BE2C (cell line): ENCODE data around the gene ERVMER34-1.

Experiments
- DNase-seq: peaks from one replicate; pipeline ENCODE4 v3.0.0-alpha.2; 2020
- H3K27me3 ChIP-seq: fragments of 250-450 bp; sonication (Bioruptor Pico); 2 replicates; pipeline ENCODE4 v1.5.1; 2020; ENCODE audit warnings: mild to moderate bottlenecking
- H3K36me3 ChIP-seq: fragments of 250-450 bp; sonication (Bioruptor Pico); 2 replicates; pipeline ENCODE4 v1.5.1; 2020; ENCODE audit warnings: mild to moderate bottlenecking
- H3K4me1 ChIP-seq: fragments of 250-450 bp; sonication (Bioruptor Pico); 2 replicates; pipeline ENCODE4 v1.5.1; 2020
- H3K4me3 ChIP-seq: 2 replicates; pipeline ENCODE4 v1.5.1; 2011; ENCODE audit warnings: low read depth, low read length
- H3K9me3 ChIP-seq: fragments of 250-450 bp; sonication (Bioruptor Pico); 2 replicates; pipeline ENCODE4 v1.5.1; 2020
- TF ChIP-seq, protein P1 (sequence below): IDR thresholded peaks from 2 replicates; pipeline ENCODE4 v1.5.1; 2012; ENCODE audit warnings: mild to moderate bottlenecking, low read depth, low read length

ERVMER34-1 gene

DNA sequence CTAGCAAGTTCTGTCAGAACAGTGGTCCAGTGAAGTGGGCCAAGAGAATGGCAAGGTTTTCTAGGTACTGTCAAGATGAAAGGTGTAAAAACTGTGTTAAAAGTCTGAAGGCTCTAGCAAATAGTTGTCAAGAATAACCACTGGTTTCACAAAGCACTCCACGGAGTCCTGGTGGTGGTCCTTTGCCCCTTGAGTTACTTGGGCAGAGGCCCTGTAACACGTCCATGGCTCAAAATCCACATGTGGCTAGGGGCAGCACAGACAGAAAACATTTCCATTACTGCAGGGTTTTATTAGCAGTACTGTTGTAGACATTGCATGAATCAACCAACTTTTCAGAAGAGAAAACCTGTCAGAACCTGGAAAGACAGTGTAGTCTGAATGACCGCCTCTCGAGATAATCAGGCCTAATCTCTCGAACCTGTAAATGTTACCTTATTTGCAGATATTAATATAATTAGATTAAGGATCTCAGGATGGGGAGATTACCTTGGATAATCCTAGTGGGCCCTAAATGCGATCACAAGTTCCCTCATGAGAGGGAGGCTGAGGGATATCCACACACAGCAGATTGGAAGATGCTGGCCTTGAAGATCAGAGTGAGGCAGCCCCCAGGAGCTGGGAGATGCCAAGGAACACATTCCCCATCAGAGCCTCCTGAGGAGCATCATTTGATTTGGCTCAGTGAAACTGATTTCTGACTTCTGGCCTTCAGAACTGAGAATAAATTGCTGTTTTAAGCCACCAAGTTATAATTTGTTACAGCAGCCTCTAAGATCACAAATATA is 34.7 kb downstream of the ERVMER34-1 start:
- Histone ChIP-seq H3K36me3 (peaks cover 57% of the 10 kb centered on the region), H3K4me1 (no peaks in the 10 kb centered on the region), H3K27me3 (no peaks in the 10 kb centered on the region), H3K4me3 (no peak overlapping the region), H3K9me3 (no peaks in the 10 kb centered on the region)
- TF ChIP-seq, protein P1, sequence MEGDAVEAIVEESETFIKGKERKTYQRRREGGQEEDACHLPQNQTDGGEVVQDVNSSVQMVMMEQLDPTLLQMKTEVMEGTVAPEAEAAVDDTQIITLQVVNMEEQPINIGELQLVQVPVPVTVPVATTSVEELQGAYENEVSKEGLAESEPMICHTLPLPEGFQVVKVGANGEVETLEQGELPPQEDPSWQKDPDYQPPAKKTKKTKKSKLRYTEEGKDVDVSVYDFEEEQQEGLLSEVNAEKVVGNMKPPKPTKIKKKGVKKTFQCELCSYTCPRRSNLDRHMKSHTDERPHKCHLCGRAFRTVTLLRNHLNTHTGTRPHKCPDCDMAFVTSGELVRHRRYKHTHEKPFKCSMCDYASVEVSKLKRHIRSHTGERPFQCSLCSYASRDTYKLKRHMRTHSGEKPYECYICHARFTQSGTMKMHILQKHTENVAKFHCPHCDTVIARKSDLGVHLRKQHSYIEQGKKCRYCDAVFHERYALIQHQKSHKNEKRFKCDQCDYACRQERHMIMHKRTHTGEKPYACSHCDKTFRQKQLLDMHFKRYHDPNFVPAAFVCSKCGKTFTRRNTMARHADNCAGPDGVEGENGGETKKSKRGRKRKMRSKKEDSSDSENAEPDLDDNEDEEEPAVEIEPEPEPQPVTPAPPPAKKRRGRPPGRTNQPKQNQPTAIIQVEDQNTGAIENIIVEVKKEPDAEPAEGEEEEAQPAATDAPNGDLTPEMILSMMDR, result no peak
- no peak for DNase-seq

DNA sequence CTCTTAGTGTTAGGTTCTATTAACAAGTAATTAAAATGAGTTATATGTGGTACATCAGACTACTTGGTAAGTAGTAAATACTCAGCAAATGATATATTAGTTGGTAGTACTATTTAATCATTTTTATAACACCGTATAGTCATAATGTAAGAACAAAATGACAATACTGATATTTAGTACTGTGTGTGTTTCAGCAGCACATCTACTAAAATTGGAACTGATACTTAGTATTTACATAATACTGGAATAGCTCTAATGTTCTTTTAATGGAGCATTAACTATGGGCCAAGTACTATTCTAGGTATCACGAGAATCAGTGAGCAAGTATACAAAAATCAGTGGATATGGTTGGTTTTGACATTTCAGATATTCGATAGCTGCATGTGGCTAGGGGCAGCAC is 35.3 kb downstream of the ERVMER34-1 start:
- Histone ChIP-seq H3K9me3 (no peaks in the 10 kb centered on the region), H3K4me1 (no peaks in the 10 kb centered on the region), H3K4me3 (no peak overlapping the region), H3K36me3 (peaks cover 56% of the 10 kb centered on the region), H3K27me3 (no peaks in the 10 kb centered on the region)
- no peak for DNase-seq
- TF ChIP-seq, protein P1, result no peak

DNA sequence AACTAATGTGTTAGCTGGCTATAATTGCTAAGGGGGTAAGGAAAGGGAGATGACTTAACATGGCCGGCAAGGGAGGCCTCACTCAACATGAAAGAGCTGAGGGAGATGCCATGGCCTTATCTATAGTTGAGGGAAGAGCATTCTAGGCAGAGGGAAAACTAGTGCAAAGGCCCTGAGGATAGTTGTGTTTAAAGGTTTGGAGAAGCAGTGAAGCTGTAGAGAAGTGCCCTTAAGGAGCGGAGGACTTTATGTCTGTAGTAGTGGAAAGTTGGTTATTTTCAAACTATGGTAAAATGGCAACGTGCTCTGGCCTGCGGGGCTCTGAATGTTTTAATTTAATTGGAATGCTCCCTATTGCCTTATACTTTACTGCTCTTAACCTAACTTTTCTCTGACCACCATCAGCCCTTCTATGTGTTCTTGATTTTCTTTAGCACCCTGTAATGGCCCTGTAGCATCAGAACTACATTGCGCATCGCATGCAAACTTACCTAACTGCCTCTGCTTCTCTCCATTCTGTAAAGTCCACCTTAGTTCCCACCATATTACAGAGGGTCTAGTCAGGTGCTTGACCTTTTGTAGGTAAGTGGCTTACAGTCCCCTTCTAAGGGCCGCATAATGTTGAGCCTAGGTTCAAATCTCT is 35.8 kb downstream of the ERVMER34-1 start:
- no peak for DNase-seq
- Histone ChIP-seq H3K9me3 (no peaks in the 10 kb centered on the region), H3K36me3 (peaks cover 50% of the 10 kb centered on the region), H3K4me1 (no peaks in the 10 kb centered on the region), H3K27me3 (no peaks in the 10 kb centered on the region), H3K4me3 (peak overlapping the region; percentile 69)
- TF ChIP-seq, protein P1, result no peak

DNA sequence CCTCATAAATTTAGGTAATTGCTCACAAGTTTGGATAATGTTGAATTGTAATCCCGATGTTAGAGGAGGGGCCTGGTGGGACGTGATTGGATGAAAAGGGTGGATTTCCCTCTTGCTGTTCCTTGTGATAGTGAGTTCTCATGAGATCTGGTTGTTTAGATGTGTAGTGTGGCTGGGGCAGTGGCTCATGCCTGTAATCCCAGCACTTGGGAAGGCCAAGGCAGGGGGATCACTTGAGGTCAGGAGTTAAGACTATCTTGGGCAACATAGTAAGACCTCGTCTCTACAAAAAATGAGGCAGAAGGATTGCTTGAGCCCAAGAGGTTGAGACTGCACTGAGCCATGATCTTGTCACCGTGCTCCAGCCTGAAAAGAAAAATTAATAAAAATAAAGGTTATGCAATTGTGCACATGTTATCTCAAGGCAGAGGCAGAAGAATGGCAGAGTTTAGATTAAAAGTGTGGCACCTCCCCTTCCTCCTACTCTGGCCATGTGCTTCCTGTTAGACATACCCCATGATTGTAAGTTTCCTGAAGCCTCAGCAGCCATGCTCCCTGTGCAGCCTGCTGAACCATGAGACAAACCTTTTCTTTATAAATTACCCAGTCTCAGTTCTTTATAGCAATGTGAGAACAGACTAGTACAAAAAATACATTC is 36.5 kb downstream of the ERVMER34-1 start:
- H3K4me1 ChIP-seq, result no peaks in the 10 kb centered on the region
- H3K9me3 ChIP-seq, result no peaks in the 10 kb centered on the region
- no peak for DNase-seq
- H3K36me3 ChIP-seq, result peaks cover 44% of the 10 kb centered on the region
- H3K4me3 ChIP-seq, result peak overlapping the region; percentile 69
- TF ChIP-seq, protein P1, result no peak
- H3K27me3 ChIP-seq, result no peaks in the 10 kb centered on the region

DNA sequence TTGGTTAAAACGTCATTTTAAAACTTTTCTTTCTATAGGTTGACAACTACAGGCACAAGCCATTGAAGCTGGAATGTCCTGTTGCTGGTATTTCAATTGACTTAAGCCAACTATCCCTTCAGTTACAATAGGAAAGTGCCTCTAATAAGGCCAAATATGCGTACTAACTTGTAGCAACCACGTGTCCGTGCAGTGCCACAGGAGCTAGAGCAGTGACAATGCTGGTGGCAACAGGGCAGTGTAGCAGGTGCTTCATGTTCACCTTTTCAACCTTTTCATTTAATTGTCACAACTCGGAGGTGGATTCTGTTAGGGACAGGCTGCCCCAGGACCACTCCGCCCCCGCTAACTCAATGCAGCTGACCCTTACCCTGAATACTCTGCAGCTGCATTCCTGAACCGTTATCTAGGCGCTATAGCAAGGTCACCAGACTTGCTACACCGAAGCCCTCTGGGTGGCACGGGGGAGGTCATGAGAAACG is 37.7 kb downstream of the ERVMER34-1 start:
- Histone ChIP-seq H3K36me3 (peaks cover 42% of the 10 kb centered on the region), H3K9me3 (no peaks in the 10 kb centered on the region), H3K4me1 (no peaks in the 10 kb centered on the region), H3K27me3 (no peaks in the 10 kb centered on the region), H3K4me3 (peak overlapping the region; percentile 69)
- DNase-seq, result peak; percentile 9
- TF ChIP-seq, protein P1, result no peak
